A673 (cell line): ENCODE data around the gene C17orf67. TPM values are rescaled to one million over a fixed set of nuclear protein-coding genes. Genes with fewer than 3 reads are reported as not detected.

ENCODE experiments used
- BruUV-seq: library from RNA; stranded (reverse); fragments of 400-500 nt; replicated peaks from 2 replicates; lab custom pipeline; 2021; lab: Mats Ljungman, UMichigan
- CTCF ChIA-PET: fragments of 300-600 bp; sonication (Branson Sonifier 250); formaldehyde crosslinking; loops from one replicate; lab custom pipeline; 2022; ENCODE audit warnings: antibody characterized with exemption; lab: Charles Lee
- POLR2A ChIA-PET: fragments of 300-600 bp; sonication (Branson Sonifier 250); formaldehyde crosslinking; loops from one replicate; lab custom pipeline; 2022; ENCODE audit warnings: antibody characterized with exemption; ENCODE audit not compliant: low non-redundant PET; lab: Charles Lee
- DNase-seq: peaks from one replicate; pipeline ENCODE4 v3.0.0-alpha.2; 2015; ENCODE audit warnings: low spot score
- H3K27ac ChIP-seq: fragments of 200-600 bp; sonication (generic); 2 replicates; pipeline ENCODE4 v1.5.1; 2016; ENCODE audit warnings: mixed run types, low read depth, mild to moderate bottlenecking, mixed read lengths, antibody characterized with exemption, low read length; ENCODE audit not compliant: poor library complexity, severe bottlenecking
- H3K27me3 ChIP-seq: fragments of 200-600 bp; sonication (generic); replicated peaks from 2 replicates; pipeline ENCODE4 v1.6.1; 2017; ENCODE audit warnings: mixed run types, low read depth, mild to moderate bottlenecking, mixed read lengths, antibody characterized with exemption, low read length; ENCODE audit not compliant: insufficient read depth, poor library complexity
- H3K36me3 ChIP-seq: fragments of 200-600 bp; sonication (generic); 2 replicates; pipeline ENCODE4 v1.6.1; 2016; ENCODE audit warnings: mixed run types, mild to moderate bottlenecking, mixed read lengths, antibody characterized with exemption, low read length; ENCODE audit not compliant: insufficient read depth, poor library complexity, severe bottlenecking
- H3K4me1 ChIP-seq: fragments of 200-600 bp; sonication (generic); 2 replicates; pipeline ENCODE4 v1.6.1; 2017; ENCODE audit warnings: mixed run types, mild to moderate bottlenecking, mixed read lengths, antibody characterized with exemption, low read length; ENCODE audit not compliant: insufficient read depth, poor library complexity, severe bottlenecking
- H3K4me3 ChIP-seq: fragments of 200-600 bp; sonication (generic); 2 replicates; pipeline ENCODE4 v1.5.1; 2016; ENCODE audit warnings: low read depth, mixed run types, mild to moderate bottlenecking, mixed read lengths, low read length; ENCODE audit not compliant: poor library complexity, severe bottlenecking
- H3K9me3 ChIP-seq: fragments of 200-600 bp; sonication (generic); 2 replicates; pipeline ENCODE4 v1.6.1; 2016; ENCODE audit warnings: mixed run types, low read depth, mild to moderate bottlenecking, mixed read lengths, antibody characterized with exemption, low read length; ENCODE audit not compliant: poor library complexity, severe bottlenecking
- EZH2 ChIP-seq: fragments of 200-600 bp; sonication (generic); IDR thresholded peaks from 2 replicates; pipeline ENCODE4 v1.6.1; 2017; ENCODE audit warnings: borderline replicate concordance, low read depth, mild to moderate bottlenecking, mixed read lengths, antibody characterized with exemption, low read length; ENCODE audit not compliant: poor library complexity, severe bottlenecking
- intact Hi-C: fragments of 100-400 bp; cut with micrococcal nuclease; formaldehyde crosslinking; loops from one replicate; pipeline ENCODE4 v1.10.0; 2022; ENCODE audit not compliant: unreplicated experiment
- total RNA-seq: library from RNA; stranded (reverse); gene quantifications from 2 replicates; pipeline ENCODE4 v1.2.3, GENCODE V29; 2021
- TF ChIP-seq, protein P1 (sequence below): fragments of 300-800, 200-600 bp; sonication (generic); conservative IDR thresholded peaks from 2 replicates; pipeline ENCODE4 v1.5.1; 2017; ENCODE audit warnings: low read depth, mild to moderate bottlenecking, antibody characterized with exemption, low read length, moderate library complexity, mixed read lengths

The C17orf67 gene
- total RNA-seq, 1 experiment from 2014 or later, result 2.7 TPM

DNA sequence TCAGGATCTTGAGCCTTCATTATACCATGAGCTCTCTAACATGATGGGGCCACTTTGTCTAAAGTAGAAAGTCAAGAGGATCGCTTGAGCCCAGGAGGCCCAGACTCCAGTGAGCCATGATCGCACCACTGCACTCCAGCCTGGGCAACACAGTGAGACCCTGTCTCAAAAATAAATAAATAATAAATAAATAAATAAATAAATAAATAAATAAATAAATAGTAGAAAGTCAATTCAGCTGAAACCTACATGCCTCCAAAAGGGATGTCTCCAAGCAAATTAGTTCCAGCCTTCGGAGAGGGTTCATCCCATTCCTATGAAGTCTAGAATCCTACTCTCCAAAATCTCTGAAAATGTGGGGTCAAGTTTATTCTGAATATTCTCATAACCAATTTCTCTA is 26.0 kb downstream of the C17orf67 start:
- TF ChIP-seq EZH2, result no peak
- TF ChIP-seq, protein P1, sequence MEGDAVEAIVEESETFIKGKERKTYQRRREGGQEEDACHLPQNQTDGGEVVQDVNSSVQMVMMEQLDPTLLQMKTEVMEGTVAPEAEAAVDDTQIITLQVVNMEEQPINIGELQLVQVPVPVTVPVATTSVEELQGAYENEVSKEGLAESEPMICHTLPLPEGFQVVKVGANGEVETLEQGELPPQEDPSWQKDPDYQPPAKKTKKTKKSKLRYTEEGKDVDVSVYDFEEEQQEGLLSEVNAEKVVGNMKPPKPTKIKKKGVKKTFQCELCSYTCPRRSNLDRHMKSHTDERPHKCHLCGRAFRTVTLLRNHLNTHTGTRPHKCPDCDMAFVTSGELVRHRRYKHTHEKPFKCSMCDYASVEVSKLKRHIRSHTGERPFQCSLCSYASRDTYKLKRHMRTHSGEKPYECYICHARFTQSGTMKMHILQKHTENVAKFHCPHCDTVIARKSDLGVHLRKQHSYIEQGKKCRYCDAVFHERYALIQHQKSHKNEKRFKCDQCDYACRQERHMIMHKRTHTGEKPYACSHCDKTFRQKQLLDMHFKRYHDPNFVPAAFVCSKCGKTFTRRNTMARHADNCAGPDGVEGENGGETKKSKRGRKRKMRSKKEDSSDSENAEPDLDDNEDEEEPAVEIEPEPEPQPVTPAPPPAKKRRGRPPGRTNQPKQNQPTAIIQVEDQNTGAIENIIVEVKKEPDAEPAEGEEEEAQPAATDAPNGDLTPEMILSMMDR, result no peak
- Histone ChIP-seq H3K4me1 (no peaks in the 10 kb centered on the region), H3K9me3 (no peaks in the 10 kb centered on the region), H3K36me3 (no peaks in the 10 kb centered on the region), H3K27ac (no peak overlapping the region), H3K4me3 (no peak overlapping the region), H3K27me3 (no peaks in the 10 kb centered on the region)
- no TSS peak for BruUV-seq
- CTCF ChIA-PET, result no interaction called here
- POLR2A ChIA-PET, result no interaction called here
- DNase-seq, result no peak
- intact Hi-C loops, result no loop called here

DNA sequence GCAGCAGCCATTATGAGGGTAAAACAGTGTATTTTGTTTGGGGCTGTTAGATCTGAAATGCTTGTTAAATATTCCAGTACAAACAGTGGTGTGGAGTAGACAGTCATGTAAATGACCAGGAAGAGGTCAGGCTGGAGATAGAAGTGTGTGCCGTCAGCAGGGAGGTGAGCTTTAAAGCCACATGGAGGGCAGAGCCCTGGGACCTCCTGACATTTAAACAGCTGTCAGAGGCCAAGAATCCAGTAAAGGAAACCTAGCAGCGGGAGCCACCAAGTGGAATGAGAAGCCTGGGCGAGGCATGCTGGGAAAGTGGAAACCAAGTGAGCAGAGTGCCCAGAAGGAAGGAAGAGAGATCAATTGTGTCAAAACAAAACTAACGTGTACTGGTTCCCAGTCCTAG is 26.8 kb downstream of the C17orf67 start:
- POLR2A ChIA-PET, result no interaction called here
- CTCF ChIA-PET, result no interaction called here
- Histone ChIP-seq H3K4me1 (no peaks in the 10 kb centered on the region), H3K36me3 (no peaks in the 10 kb centered on the region), H3K27ac (no peak overlapping the region), H3K27me3 (no peaks in the 10 kb centered on the region), H3K9me3 (no peaks in the 10 kb centered on the region), H3K4me3 (no peak overlapping the region)
- BruUV-seq, result no TSS peak
- no peak for TF ChIP-seq EZH2
- TF ChIP-seq, protein P1, result no peak
- intact Hi-C loops, result no loop called here
- DNase-seq, result no peak

DNA sequence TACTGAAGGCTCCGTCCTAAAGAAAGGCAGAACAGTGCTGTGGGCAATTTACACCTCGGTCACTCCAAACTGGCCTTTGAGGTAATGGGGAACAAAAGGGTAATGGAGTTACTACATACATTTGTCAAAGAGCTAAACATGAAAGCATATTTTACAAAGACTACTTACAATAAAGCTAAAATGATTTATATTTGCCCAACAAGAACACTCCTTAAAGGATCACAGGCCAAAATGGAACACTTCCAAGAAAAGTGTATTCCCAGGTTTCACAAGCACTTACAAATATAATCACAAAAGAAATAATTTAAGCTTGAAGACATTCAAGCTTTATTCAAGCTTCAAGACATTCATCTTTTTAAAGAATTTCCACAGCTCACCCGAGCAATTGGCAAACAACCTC is 29.3 kb downstream of the C17orf67 start:
- ChIA-PET CTCF (no interaction called here), POLR2A (no interaction called here)
- H3K4me3 ChIP-seq, result no peak overlapping the region
- DNase-seq, result no peak
- H3K9me3 ChIP-seq, result no peaks in the 10 kb centered on the region
- H3K27ac ChIP-seq, result no peak overlapping the region
- H3K4me1 ChIP-seq, result no peaks in the 10 kb centered on the region
- no peak for TF ChIP-seq EZH2
- TF ChIP-seq, protein P1, result no peak
- intact Hi-C loops, result no loop called here
- H3K27me3 ChIP-seq, result no peaks in the 10 kb centered on the region
- H3K36me3 ChIP-seq, result no peaks in the 10 kb centered on the region
- no TSS peak for BruUV-seq
